Measurements from ENCODE around the gene ACTN4.

DNA sequence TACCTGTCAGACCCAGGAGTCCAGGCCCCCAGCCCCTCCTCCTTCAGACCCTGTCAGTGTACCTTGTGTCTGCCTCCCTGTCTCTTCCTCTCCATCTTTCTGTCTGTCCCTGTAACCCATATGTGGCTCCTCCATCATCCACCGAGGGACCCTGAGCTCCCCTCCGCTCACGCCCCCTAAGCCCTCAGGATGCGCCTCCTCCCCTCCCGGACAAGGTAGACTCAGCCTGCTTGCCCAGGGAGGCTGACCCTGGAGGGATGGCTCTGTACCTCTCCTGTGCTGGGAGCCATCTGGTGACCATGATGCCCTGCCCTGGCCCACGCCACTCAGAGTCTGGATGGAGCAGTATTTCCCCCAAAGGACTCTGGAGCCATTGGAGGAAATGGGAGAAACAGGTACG lies 97.9 kb downstream of the ACTN4 start:
- TF ChIP-seq CTCF (IDR thresholded peaks at IDR 0.05; ENCODE audit: extremely low read depth in 1 of 2, insufficient read depth in 1 of 2, low read depth in 1 of 2, low read length in 2 of 2) (no peak), POLR2A (IDR thresholded peaks at IDR 0.05; ENCODE audit: low read depth, low read length) (no peak), POLR2AphosphoS5 (IDR thresholded peaks at IDR 0.05; ENCODE audit: insufficient read depth, low read depth, low read length) (no peak), MAX (IDR thresholded peaks at IDR 0.05; ENCODE audit: insufficient read depth, insufficient read length) (no peak), EZH2 (IDR thresholded peaks at IDR 0.05; ENCODE audit: borderline replicate concordance, low read depth, low read length, severe bottlenecking) (no peak), MYC (IDR thresholded peaks at IDR 0.05; ENCODE audit: low read depth, low read length) (no peak), JUN (IDR thresholded peaks at IDR 0.05; ENCODE audit: borderline replicate concordance, insufficient read depth, insufficient read length, low read depth) (no peak), GATA2 (IDR thresholded peaks at IDR 0.05; ENCODE audit: insufficient read depth, insufficient read length, low read depth, low read length) (no peak), FOS (IDR thresholded peaks at IDR 0.05; ENCODE audit: borderline replicate concordance, insufficient read depth, low read length) (no peak)
